IPS DF 19.7 (cell line): ENCODE results near the gene CCDC92.

Source experiments
- DNase-seq: peaks from one replicate; pipeline ENCODE4 v3.0.0-alpha.2; 2013; ENCODE audit warnings: low read depth, low spot score

CCDC92 gene

GRCh38 chr12:124002021-124002644 is 29.5 kb upstream of the CCDC92 start:
- no peak for DNase-seq

DNA sequence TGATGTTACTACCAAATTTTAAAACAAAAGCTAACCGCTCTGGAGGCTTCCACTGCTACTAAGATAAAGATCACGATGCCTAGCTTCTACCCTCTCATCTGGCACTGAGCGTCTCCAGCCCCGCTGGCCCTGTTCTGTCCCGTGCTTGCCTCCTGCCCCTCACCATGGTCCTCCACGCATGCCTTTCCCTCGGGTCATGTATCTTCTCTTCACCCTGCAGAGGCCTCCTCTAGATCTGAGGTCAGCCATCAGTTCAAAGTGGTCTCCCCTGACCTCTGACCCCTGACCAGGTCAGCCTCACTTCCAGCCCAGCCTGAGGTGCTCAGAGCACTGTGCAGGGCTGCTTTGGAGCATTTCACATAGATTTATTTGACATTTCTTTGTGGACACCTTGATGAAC is 28.7 kb upstream of the CCDC92 start:
- DNase-seq = no peak

- no peak for DNase-seq
Observed at GRCh38 chr12:124000111-124000510, 27.5 kb upstream of the CCDC92 start.

DNA sequence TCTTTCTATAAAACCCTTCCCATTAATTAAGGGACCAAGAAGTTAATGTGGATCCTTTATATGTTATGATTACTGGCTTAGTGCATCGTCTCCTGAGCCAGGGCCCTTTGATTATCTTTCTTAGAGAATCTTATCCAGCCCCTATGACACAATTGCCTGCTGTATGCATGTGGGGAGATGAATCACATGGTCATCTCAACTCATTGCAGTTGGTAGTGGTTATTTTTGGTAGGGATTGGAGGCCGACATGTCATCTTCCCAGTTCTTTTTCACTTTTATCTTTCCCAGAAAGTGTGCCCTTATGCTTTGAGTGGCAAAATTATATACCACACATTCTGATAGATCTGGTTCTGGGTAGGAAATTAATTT is 26.3 kb upstream of the CCDC92 start:
- DNase-seq = no peak

DNA sequence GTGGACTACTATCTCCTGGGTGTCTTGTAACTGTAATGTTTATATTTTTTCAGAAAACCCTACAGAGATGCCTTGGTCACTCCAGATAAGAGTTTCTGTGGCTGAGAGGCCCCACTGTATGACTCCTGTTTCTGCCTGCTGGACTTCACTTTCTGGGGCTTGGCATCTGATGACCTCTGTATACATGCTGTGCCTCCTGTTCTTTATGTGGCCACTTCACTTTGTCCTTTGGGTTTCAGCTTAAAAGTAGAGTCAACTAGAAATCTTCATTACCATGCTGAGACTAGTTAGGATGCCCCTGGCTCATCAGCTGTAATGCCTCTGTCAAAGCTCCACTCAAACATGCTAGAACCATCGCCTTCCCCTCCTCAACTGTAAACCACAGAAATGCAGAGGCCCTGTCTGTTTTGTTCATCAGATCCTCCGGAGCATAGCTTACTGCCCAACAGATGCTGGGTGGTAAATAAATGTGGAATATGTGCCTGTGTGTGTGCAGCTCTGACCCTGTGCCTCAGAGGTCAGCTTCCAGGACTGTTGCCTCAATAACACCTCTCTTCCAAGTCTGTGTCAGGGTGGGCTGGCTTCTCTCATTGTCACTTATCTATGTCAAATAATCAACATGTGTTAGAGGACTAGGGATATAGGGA is 25.8 kb upstream of the CCDC92 start:
- DNase-seq = no peak

- DNase-seq = no peak
Observed at GRCh38 chr12:123997908-123998307, 25.3 kb upstream of the CCDC92 start.

DNA sequence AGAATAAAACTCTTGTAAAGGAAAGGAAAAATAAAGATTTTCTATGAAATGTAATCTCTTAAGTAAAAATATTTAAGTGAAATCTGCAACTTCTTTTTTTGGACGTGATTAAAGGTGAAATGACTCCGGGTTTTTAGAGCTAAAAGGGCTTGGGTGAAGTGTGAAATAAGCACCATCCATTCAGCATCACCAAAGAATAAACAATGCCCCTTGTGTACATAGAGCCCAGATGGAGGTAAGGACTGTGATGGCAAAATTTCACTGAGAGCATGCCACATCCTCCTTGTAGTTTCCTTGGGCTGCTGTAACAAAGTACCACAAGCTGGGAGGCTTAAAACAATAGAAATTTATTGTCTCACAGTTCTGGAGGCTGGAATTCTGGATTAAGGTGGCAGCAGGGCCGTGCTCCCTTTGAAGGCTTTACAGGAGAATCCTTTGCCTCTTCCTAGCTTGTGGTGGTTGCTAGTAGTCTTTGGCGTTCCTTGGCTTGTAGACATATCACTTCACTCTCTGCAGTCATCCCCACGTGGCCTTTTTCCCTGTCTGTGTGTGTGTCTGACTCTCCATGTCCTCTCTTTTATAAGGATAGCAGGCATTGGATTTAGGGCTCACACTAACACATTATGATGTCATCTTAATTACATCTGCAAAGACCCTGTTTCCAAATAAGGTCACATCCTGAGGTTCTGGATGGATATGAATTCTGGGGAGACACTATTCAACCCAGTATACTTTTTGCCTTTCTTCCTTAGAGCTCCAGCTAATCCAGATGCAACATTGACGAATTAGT is 24.6 kb upstream of the CCDC92 start:
- no peak for DNase-seq

DNA sequence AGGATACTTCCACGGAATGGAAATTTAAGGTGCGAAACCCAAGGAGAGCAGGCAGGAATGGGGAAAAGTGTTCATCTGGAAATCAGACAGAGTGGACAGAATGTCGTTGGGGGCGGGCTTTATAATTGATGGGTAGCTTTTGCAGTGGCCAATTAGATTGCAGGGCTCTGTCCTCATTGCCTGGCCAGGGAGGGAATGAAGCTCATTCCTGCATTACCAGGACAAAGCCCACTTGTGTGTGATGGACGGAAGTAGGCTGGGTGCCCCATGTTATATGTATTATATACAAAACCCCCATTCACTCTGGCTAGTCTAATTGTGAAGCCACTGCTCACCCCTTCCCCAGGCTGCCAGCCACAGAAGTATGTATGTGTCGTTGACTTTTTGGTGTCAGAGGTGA is 23.9 kb upstream of the CCDC92 start:
- DNase-seq = no peak

DNA sequence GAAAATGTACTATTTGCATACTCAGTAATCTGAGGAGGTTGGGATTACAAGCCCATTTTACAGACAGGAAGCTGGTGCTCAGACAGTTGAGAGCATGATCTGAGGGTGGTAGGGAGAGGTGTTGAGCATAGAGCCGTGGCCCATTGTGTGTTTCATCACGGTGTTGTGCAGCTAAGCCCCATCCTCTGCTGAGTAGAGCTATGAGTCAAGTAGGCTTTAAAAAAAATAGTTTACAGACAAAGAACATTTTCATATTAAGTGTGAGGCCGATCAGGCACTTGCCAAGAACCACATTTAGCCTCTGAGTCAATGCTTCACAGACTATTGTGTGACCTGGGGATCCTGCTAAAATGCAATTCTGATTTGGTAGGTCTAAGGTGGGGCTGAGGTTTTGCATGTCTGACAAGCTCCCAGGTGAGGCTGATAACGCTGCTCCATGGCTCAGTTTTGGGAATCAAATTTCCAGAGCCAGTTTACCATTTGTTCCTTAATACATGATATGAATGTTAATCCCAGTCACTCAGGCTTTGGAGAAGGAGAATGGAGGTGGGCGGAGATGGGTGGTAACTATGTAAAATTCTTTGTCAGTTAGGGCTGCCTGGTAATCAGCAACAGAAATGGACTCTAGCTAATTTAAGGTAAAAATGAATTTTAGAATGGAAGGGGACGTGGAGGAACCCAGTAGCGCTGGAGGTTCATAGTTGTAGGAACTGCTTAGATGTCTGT is 22.6 kb upstream of the CCDC92 start:
- DNase-seq = no peak

GRCh38 chr12:123992118-123992825 is 19.6 kb upstream of the CCDC92 start:
- DNase-seq = no peak

- no peak for DNase-seq
Observed at GRCh38 chr12:123991372-123991951, 18.8 kb upstream of the CCDC92 start.

DNA sequence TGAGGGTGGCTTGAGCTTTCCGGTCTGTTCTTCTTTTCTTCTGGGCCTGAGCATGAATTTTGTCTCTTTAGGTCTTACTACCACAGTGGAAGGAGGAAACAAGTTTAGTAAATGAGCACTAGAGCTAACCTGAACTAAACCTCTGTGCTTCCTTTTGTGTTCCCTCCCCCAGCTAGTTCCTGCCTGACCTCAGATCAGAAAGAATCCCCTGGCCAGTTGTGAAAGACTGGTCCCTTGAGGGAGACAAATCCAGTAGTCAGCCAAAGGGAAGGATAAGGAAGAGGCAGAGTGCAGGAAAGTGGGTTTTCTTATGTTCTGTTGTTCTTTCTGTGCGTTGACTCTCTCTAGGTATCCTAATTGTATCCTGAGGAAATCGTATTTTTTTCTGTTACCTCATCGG is 17.9 kb upstream of the CCDC92 start:
- no peak for DNase-seq

- no peak for DNase-seq
Observed at GRCh38 chr12:123989753-123990152, 17.1 kb upstream of the CCDC92 start.

DNA sequence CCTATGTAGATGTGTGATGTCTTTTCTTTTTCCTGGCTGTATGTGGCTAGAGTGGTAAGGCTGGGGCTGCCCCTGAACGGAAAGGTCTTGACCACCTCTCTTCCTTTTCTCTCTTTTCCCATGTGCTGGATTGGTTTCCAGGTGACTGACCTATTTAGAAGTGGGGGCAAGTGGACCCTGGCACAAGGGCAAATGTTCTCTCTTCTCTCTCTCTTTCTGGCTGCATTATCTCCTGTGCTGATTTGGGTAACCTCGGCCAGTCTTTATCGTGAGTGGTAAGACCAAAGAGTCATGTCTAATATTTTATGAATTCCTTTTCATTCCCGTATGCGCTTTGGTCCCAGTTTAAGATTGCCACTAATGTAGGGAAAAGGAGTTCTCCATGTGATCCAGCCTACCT is 16.5 kb upstream of the CCDC92 start:
- DNase-seq = no peak

- no peak for DNase-seq
Observed at GRCh38 chr12:123987022-123987421, 14.4 kb upstream of the CCDC92 start.

DNA sequence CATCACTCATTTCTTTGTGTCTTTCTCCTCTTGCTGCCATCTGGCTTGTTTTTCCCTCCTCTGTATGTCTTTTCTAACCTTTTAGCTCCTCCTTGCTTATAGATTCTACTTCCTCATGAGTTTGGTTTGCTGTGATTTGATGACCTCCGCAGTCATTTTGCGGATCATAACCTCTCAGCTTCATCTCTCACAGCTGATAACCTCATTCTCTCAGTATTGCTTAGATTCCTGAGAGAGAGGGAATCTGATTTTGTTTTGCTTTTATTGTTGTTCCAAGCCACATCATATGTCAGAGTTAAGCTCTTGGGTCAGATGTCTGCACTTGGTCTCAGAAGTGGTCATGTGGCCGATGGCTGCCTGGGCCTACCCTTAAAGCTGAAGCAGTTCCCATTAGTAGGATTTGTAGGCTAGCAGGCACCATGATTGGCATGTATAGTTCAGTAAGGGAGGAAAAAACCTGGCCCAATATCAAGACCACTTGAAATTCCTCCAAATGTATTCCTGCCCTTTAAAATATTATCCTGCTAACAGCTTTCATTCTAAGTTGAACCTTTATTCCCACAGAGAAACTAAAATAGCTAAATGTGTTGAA is 13.8 kb upstream of the CCDC92 start:
- no peak for DNase-seq

- no peak for DNase-seq
Observed at GRCh38 chr12:123984903-123985302, 12.3 kb upstream of the CCDC92 start.

DNA sequence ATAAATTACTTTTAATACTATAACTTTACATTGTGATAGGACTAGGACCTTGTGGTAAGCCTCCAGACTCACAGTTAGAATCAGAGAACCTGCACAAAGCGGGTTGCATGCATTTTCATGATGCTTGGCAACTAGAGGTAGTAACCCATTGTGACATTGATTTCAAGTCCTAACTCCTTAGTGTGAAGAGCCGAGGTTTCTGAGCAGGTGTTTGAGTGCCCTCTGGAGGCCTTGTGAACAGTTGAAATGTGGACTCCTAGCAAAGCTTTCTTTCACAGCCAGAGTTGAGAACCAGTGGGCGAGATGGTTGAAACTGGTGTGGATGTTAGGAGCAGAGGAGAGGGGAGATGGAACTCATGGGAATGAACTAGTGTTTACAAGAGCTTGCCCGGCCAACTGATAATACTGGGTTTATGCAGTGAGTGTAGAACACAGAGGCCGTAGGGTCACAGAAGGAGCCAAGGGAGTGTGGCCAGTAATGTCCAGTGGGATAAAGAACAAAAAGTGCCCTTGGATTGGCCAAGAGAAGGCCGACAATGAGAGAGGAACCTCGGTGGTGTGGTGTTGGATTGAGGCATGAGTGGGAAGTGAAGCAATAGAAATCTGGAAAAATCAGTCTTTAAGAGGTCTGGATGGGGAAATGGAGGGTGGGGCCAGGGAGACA is 11.3 kb upstream of the CCDC92 start:
- DNase-seq = no peak

DNA sequence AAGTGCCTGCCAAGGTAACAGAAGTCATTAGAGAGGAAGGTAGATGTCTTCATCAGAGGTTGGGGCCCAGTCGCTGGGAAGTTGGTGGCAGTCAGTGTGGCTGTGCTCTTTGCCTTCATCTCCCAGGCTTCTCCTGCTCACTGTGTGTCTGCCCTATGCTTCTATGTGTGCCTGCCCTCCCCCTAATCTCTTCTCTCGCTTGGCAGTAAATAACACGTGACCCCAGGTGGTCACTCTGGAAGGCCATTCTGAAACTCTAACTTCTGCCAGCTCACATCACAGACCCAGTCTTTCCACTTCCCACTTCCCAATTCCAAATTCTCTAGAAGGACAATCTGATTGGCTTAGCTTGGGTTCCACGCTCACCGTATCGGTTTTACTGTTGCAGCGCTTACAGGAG is 9.6 kb upstream of the CCDC92 start:
- no peak for DNase-seq

GRCh38 chr12:123979566-123979965 is 6.9 kb upstream of the CCDC92 start:
- no peak for DNase-seq
